ENCODE data around the gene USP7. TPM values are rescaled to one million over a fixed set of nuclear protein-coding genes. Genes with fewer than 3 reads are reported as not detected.

Gene USP7
- total and polyA plus RNA-seq, 4 donors = 19.7 to 174 (median 56.0) TPM

- H3K9me3 ChIP-seq (ENCODE audit: control insufficient read depth in 4 of 4, insufficient read depth in 3 of 4, low read length in 3 of 4) = no peaks in the 10 kb centered on the region
- no peaks in the 10 kb centered on the region for H3K27me3 ChIP-seq (ENCODE audit: control insufficient read depth in 3 of 3, insufficient read depth in 3 of 3, low read length in 2 of 3)
- peaks cover 5 to 51% (median 34%) of the 10 kb centered on the region in 4 donors for H3K36me3 ChIP-seq (ENCODE audit: control insufficient read depth in 4 of 4, insufficient read depth in 4 of 4, low read length in 4 of 4)
- TF ChIP-seq CTCF (IDR thresholded peaks at IDR 0.05; ENCODE audit: control extremely low read depth, extremely low read depth) = no peak
- H3K4me3 ChIP-seq = no peak overlapping the region
- ATAC-seq (ENCODE audit: insufficient read depth, low FRiP score) (no peak), DNase-seq (no peak)
- H3K4me1 ChIP-seq (ENCODE audit: control insufficient read depth in 5 of 5, insufficient read depth in 5 of 5, low read length in 5 of 5) = peaks cover 0 to 11% (median 0%) of the 10 kb centered on the region in 5 donors
- peak overlapping the region in 1 of 2 donors; percentile 66 for H3K27ac ChIP-seq (ENCODE audit: low read depth in 1 of 2, low read length in 1 of 2)
- 93 to 95% methylated on average over 8 of the region's 8 CpGs for WGBS, 2 donors
- no peak overlapping the region for H3K9ac ChIP-seq (ENCODE audit: insufficient read depth in 1 of 2, low read length in 2 of 2)
Observed at GRCh38 chr16:8851761-8852403, 111.8 kb downstream of the USP7 start.

GRCh38 chr16:8850279-8850885 is 113.3 kb downstream of the USP7 start:
- Histone ChIP-seq H3K4me3 (no peak overlapping the region), H3K27me3 (ENCODE audit: control insufficient read depth in 3 of 3, insufficient read depth in 3 of 3, low read length in 2 of 3) (no peaks in the 10 kb centered on the region), H3K27ac (ENCODE audit: low read depth in 1 of 2, low read length in 1 of 2) (peak overlapping the region; percentile 17 to 44), H3K4me1 (ENCODE audit: control insufficient read depth in 5 of 5, insufficient read depth in 5 of 5, low read length in 5 of 5) (peaks cover 0 to 13% (median 0%) of the 10 kb centered on the region in 5 donors), H3K36me3 (ENCODE audit: control insufficient read depth in 4 of 4, insufficient read depth in 4 of 4, low read length in 4 of 4) (peaks cover 5 to 42% (median 24%) of the 10 kb centered on the region in 4 donors), H3K9ac (ENCODE audit: insufficient read depth in 1 of 2, low read length in 2 of 2) (no peak overlapping the region), H3K9me3 (ENCODE audit: control insufficient read depth in 4 of 4, insufficient read depth in 3 of 4, low read length in 3 of 4) (no peaks in the 10 kb centered on the region)
- peak; percentile 72 for ATAC-seq (ENCODE audit: insufficient read depth, low FRiP score)
- no peak for TF ChIP-seq CTCF (IDR thresholded peaks at IDR 0.05; ENCODE audit: control extremely low read depth, extremely low read depth)
- 15 to 39% methylated on average over 11 of the region's 11 CpGs for WGBS, 2 donors
- peak in 1 of 3 donors; percentile 55 for DNase-seq

GRCh38 chr16:8849411-8850011 is 114.2 kb downstream of the USP7 start:
- H3K36me3 ChIP-seq (ENCODE audit: control insufficient read depth in 4 of 4, insufficient read depth in 4 of 4, low read length in 4 of 4) = peaks cover 5 to 34% (median 19%) of the 10 kb centered on the region in 4 donors
- 65 to 81% methylated on average over 19 of the region's 19 CpGs for WGBS, 2 donors
- no peak overlapping the region for H3K4me3 ChIP-seq
- ATAC-seq (ENCODE audit: insufficient read depth, low FRiP score) (no peak), DNase-seq (no peak)
- peaks cover 0 to 11% (median 0%) of the 10 kb centered on the region in 5 donors for H3K4me1 ChIP-seq (ENCODE audit: control insufficient read depth in 5 of 5, insufficient read depth in 5 of 5, low read length in 5 of 5)
- H3K27ac ChIP-seq (ENCODE audit: low read depth in 1 of 2, low read length in 1 of 2) = peak overlapping the region in 1 of 2 donors; percentile 15
- no peak overlapping the region for H3K9ac ChIP-seq (ENCODE audit: insufficient read depth in 1 of 2, low read length in 2 of 2)
- no peak for TF ChIP-seq CTCF (IDR thresholded peaks at IDR 0.05; ENCODE audit: control extremely low read depth, extremely low read depth)
- no peaks in the 10 kb centered on the region for H3K9me3 ChIP-seq (ENCODE audit: control insufficient read depth in 4 of 4, insufficient read depth in 3 of 4, low read length in 3 of 4)
- H3K27me3 ChIP-seq (ENCODE audit: control insufficient read depth in 3 of 3, insufficient read depth in 3 of 3, low read length in 2 of 3) = no peaks in the 10 kb centered on the region

All from lung (tissue), 12 donors.